Retinal pigment epithelial cell (primary cell): Measurements from ENCODE around the gene MEIS2.

Experiments
- DNase-seq: peaks from one replicate; pipeline ENCODE4 v3.0.0-alpha.2; 2010; ENCODE audit warnings: low read depth
- H3K4me3 ChIP-seq: 2 replicates; pipeline ENCODE4 v1.5.1; 2011; ENCODE audit warnings: mild to moderate bottlenecking, low read length, control low read depth, moderate library complexity
- TF ChIP-seq, protein P1 (sequence below): conservative IDR thresholded peaks from 2 replicates; pipeline ENCODE4 v1.5.1; 2011; ENCODE audit warnings: low read depth, low read length, control low read depth, inconsistent platforms

MEIS2 gene

GRCh38 chr15:36883713-36884517, 216.4 kb downstream of the MEIS2 start:
- peak overlapping the region; percentile 52 for H3K4me3 ChIP-seq
- TF ChIP-seq, protein P1, sequence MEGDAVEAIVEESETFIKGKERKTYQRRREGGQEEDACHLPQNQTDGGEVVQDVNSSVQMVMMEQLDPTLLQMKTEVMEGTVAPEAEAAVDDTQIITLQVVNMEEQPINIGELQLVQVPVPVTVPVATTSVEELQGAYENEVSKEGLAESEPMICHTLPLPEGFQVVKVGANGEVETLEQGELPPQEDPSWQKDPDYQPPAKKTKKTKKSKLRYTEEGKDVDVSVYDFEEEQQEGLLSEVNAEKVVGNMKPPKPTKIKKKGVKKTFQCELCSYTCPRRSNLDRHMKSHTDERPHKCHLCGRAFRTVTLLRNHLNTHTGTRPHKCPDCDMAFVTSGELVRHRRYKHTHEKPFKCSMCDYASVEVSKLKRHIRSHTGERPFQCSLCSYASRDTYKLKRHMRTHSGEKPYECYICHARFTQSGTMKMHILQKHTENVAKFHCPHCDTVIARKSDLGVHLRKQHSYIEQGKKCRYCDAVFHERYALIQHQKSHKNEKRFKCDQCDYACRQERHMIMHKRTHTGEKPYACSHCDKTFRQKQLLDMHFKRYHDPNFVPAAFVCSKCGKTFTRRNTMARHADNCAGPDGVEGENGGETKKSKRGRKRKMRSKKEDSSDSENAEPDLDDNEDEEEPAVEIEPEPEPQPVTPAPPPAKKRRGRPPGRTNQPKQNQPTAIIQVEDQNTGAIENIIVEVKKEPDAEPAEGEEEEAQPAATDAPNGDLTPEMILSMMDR, result peak; percentile 86
- DNase-seq, result peak; percentile 47

DNA sequence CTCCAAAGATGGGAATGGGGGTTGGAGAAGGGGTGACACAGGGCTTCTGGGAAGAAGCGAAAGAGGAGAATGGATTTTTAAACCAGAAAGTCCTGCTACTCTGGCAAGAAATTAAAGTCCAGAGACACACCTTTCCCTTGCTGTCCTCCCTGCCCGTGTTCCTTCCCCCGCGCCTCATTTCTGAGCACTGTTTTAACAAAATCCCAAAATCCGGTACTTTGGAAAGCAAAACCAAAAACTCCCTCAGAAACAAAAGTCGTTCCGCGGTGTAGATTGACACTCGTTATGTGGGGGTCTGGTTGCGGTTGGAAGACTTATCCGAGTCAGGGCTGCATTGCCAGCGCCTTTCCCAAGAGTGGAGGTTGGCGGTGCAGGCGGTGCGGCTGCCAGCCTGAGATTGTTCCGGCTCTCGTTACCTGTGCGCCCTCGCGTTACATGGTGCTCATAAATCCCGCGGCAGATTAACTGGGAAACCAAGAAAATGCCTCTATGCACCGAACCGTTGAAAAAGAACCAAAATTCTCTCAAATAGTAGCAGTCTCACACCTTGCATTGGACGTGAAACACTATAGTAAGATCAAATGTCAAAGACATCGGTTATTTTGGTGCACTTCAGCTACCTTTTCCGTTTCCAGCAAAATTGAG, 217.7 kb downstream of the MEIS2 start:
- TF ChIP-seq, protein P1, result no peak
- H3K4me3 ChIP-seq, result no peak overlapping the region
- no peak for DNase-seq

GRCh38 chr15:36882056-36882455, 218.3 kb downstream of the MEIS2 start:
- TF ChIP-seq, protein P1, result no peak
- DNase-seq, result no peak
- no peak overlapping the region for H3K4me3 ChIP-seq

GRCh38 chr15:36881516-36881915, 218.8 kb downstream of the MEIS2 start:
- no peak overlapping the region for H3K4me3 ChIP-seq
- TF ChIP-seq, protein P1, result no peak
- no peak for DNase-seq

GRCh38 chr15:36880913-36881460, 219.4 kb downstream of the MEIS2 start:
- peak overlapping the region; percentile 46 for H3K4me3 ChIP-seq
- TF ChIP-seq, protein P1, result no peak
- DNase-seq, result no peak

- no peak for DNase-seq
- H3K4me3 ChIP-seq, result peak overlapping the region; percentile 46
- TF ChIP-seq, protein P1, result no peak
Measured at GRCh38 chr15:36880224-36880912, 220.0 kb downstream of the MEIS2 start.
